ENCODE results near the gene CLIP3. TPM values are rescaled to one million over a fixed set of nuclear protein-coding genes. Genes with fewer than 3 reads are reported as not detected.

The CLIP3 gene
- total and polyA plus RNA-seq, 9 of the 15 experiments (the other 6 are each of a cell fraction or from before 2014, with no cell fraction given), result 0.01 to 0.50 (median 0.15) TPM; not detected in 1

GRCh38 chr19:35995048-35995993 lies 37.4 kb downstream of the CLIP3 start, which contains the start of gene SDHAF1 (continued):
- TF ChIP-seq, protein P1, sequence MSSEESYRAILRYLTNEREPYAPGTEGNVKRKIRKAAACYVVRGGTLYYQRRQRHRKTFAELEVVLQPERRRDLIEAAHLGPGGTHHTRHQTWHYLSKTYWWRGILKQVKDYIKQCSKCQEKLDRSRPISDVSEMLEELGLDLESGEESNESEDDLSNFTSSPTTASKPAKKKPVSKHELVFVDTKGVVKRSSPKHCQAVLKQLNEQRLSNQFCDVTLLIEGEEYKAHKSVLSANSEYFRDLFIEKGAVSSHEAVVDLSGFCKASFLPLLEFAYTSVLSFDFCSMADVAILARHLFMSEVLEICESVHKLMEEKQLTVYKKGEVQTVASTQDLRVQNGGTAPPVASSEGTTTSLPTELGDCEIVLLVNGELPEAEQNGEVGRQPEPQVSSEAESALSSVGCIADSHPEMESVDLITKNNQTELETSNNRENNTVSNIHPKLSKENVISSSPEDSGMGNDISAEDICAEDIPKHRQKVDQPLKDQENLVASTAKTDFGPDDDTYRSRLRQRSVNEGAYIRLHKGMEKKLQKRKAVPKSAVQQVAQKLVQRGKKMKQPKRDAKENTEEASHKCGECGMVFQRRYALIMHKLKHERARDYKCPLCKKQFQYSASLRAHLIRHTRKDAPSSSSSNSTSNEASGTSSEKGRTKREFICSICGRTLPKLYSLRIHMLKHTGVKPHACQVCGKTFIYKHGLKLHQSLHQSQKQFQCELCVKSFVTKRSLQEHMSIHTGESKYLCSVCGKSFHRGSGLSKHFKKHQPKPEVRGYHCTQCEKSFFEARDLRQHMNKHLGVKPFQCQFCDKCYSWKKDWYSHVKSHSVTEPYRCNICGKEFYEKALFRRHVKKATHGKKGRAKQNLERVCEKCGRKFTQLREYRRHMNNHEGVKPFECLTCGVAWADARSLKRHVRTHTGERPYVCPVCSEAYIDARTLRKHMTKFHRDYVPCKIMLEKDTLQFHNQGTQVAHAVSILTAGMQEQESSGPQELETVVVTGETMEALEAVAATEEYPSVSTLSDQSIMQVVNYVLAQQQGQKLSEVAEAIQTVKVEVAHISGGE (CRISPR knock-in tag; IDR thresholded peaks at IDR 0.05), result peak in 1 of 3 experiments; percentile 52; a peak in 1 of 6 replicates
- TF ChIP-seq SP1 (CRISPR knock-in tag; IDR thresholded peaks at IDR 0.05) (peak; percentile 68), POLR2G (IDR thresholded peaks at IDR 0.05; ENCODE audit: low read depth, low read length) (peak; percentile 95), YY1 (IDR thresholded peaks at IDR 0.05; ENCODE audit: borderline replicate concordance in 1 of 3, control insufficient read depth in 1 of 3, extremely low read depth in 1 of 3, insufficient read depth in 3 of 3, insufficient read length in 1 of 3, insufficient replicate concordance in 2 of 3, low read depth in 1 of 3, low read length in 2 of 3) (peak; percentile 6 to 19 (median 15)), PTTG1 (tag; IDR thresholded peaks at IDR 0.05; ENCODE audit: low read depth) (no peak), HDAC8 (tag; IDR thresholded peaks at IDR 0.05) (peak; percentile 60; the same call in 1 of the 2 replicates), FOSL1 (tag; conservative IDR thresholded peaks at IDR 0.05) (0 out of 2 replicates have a peak, but pooled peaks have one; percentile 21), PCBP1 (IDR thresholded peaks at IDR 0.05; ENCODE audit: low read depth, low read length, poor library complexity, severe bottlenecking) (peak; percentile 66), ZNF12 (CRISPR knock-in tag; IDR thresholded peaks at IDR 0.05) (peak; percentile 75; the same call in 1 of the 2 replicates), NFIC (IDR thresholded peaks at IDR 0.05) (peak; percentile 78), ZBTB49 (CRISPR knock-in tag; IDR thresholded peaks at IDR 0.05; ENCODE audit: borderline replicate concordance) (no peak), NCOA1 (IDR thresholded peaks at IDR 0.05; ENCODE audit: low read depth) (0 out of 2 replicates have a peak, but pooled peaks have one; percentile 9)
- TF ChIP-seq, protein P2, sequence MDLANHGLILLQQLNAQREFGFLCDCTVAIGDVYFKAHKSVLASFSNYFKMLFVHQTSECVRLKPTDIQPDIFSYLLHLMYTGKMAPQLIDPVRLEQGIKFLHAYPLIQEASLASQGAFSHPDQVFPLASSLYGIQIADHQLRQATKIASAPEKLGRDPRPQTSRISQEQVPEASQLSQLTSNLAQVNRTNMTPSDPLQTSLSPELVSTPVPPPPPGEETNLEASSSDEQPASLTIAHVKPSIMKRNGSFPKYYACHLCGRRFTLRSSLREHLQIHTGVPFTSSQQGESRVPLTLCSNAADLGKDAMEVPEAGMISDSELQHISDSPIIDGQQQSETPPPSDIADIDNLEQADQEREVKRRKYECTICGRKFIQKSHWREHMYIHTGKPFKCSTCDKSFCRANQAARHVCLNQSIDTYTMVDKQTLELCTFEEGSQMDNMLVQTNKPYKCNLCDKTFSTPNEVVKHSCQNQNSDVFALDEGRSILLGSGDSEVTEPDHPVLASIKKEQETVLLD (IDR thresholded peaks at IDR 0.05), result peak; percentile 2; the same call in 1 of the 2 replicates

Data from K562 (cell line).